ENCODE measurements around the gene HPS6. TPM values are rescaled to one million over a fixed set of nuclear protein-coding genes. Genes with fewer than 3 reads are reported as not detected.

HPS6 gene
- total RNA-seq, 4 donors from 2014 or later = 3.8 to 28.4 (median 15.6) TPM

DNA sequence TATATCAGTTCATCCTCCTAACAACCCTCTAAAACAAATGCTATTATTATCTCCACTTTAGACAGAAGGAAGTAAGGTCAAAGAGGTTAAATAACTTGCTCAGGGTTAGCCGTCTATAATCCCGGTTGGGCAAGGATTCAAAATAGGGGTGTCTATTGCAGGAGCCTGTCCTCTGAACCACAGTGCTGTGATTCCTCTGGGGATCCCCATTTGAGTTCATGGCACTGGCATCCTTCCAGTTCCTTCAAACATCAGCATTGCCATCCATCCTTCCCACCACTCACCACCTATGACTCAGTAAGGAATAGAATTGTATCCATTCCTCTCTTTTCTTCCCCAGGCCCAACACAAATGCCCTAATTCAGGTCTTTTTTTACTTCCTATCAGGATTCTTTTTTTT is 25.6 kb downstream of the HPS6 start:
- H3K4me3 ChIP-seq = no peak overlapping the region
- no peak for TF ChIP-seq POLR2A (IDR thresholded peaks at IDR 0.05)
- no peak for TF ChIP-seq CTCF (IDR thresholded peaks at IDR 0.05)
- intact Hi-C loops (cut with DNase I; ENCODE audit: low total_unique reads) = no loop called here

GRCh38 chr10:102096449-102096848 is 31.3 kb downstream of the HPS6 start:
- TF ChIP-seq CTCF (IDR thresholded peaks at IDR 0.05) (no peak), POLR2A (IDR thresholded peaks at IDR 0.05) (no peak)
- Histone ChIP-seq H3K27ac (no peak overlapping the region), H3K4me3 (no peak overlapping the region), H3K27me3 (no peaks in the 10 kb centered on the region), H3K9me3 (no peaks in the 10 kb centered on the region), H3K36me3 (no peaks in the 10 kb centered on the region), H3K4me1 (no peaks in the 10 kb centered on the region)
- intact Hi-C loops (cut with DNase I; ENCODE audit: low total_unique reads) = no loop called here
- no peak for DNase-seq

More for the DNA sequence above, 25.6 kb downstream of the HPS6 start:
- H3K36me3 ChIP-seq = no peaks in the 10 kb centered on the region
- H3K27me3 ChIP-seq = no peaks in the 10 kb centered on the region
- no peak overlapping the region for H3K27ac ChIP-seq
- no peaks in the 10 kb centered on the region for H3K9me3 ChIP-seq
- DNase-seq = no peak
- no peaks in the 10 kb centered on the region for H3K4me1 ChIP-seq

- Histone ChIP-seq H3K9me3 (no peaks in the 10 kb centered on the region), H3K4me3 (no peak overlapping the region), H3K36me3 (no peaks in the 10 kb centered on the region), H3K27ac (no peak overlapping the region), H3K4me1 (no peaks in the 10 kb centered on the region), H3K27me3 (no peaks in the 10 kb centered on the region)
- intact Hi-C loops (cut with DNase I; ENCODE audit: low total_unique reads) = no loop called here
- no peak for TF ChIP-seq POLR2A (IDR thresholded peaks at IDR 0.05)
- TF ChIP-seq CTCF (IDR thresholded peaks at IDR 0.05) = no peak
- no peak for DNase-seq
These were observed 36.0 kb downstream of the HPS6 start for GRCh38 chr10:102101152-102101551.

- Histone ChIP-seq H3K27me3 (no peaks in the 10 kb centered on the region), H3K9me3 (no peaks in the 10 kb centered on the region), H3K27ac (no peak overlapping the region), H3K4me1 (no peaks in the 10 kb centered on the region), H3K4me3 (no peak overlapping the region), H3K36me3 (no peaks in the 10 kb centered on the region)
- intact Hi-C loops (cut with DNase I; ENCODE audit: low total_unique reads) = no loop called here
- no peak for TF ChIP-seq POLR2A (IDR thresholded peaks at IDR 0.05)
- TF ChIP-seq CTCF (IDR thresholded peaks at IDR 0.05) = no peak
- no peak for DNase-seq
These were observed 37.3 kb downstream of the HPS6 start for GRCh38 chr10:102102421-102102820.

- Histone ChIP-seq H3K36me3 (no peaks in the 10 kb centered on the region), H3K4me3 (no peak overlapping the region), H3K9me3 (no peaks in the 10 kb centered on the region), H3K27me3 (no peaks in the 10 kb centered on the region), H3K27ac (no peak overlapping the region), H3K4me1 (no peaks in the 10 kb centered on the region)
- intact Hi-C loops (cut with DNase I; ENCODE audit: low total_unique reads) = no loop called here
- no peak for DNase-seq
- TF ChIP-seq CTCF (IDR thresholded peaks at IDR 0.05) = no peak
- no peak for TF ChIP-seq POLR2A (IDR thresholded peaks at IDR 0.05)
These were observed 41.8 kb downstream of the HPS6 start for GRCh38 chr10:102106998-102107397.
